Muscle layer of duodenum (tissue), 2 donors: Measurements from ENCODE around the gene ZIC1.

Experiments used
- H3K27ac ChIP-seq: one replicate; pipeline ENCODE4 v1.7.0; 2013; ENCODE audit warnings: mild to moderate bottlenecking, low read length
- H3K27me3 ChIP-seq: one replicate; pipeline ENCODE4 v1.7.0; 2013; ENCODE audit warnings: low read depth, mild to moderate bottlenecking, control low read depth, low read length
- H3K36me3 ChIP-seq, 2 donors: one replicate each; pipeline ENCODE4 v1.7.0; 2013; ENCODE audit warnings: low read length in 2 of 2, control low read depth in 1 of 2, mild to moderate bottlenecking in 1 of 2; ENCODE audit not compliant: insufficient read depth in 2 of 2, control insufficient read depth in 1 of 2
- H3K4me1 ChIP-seq, 2 donors: one replicate each; pipeline ENCODE4 v1.7.0; 2013; ENCODE audit warnings: low read length in 2 of 2, mild to moderate bottlenecking in 2 of 2, control low read depth in 1 of 2, moderate library complexity in 1 of 2; ENCODE audit not compliant: insufficient read depth in 2 of 2, control insufficient read depth in 1 of 2
- H3K4me3 ChIP-seq, 2 donors: one replicate each; pipeline ENCODE4 v1.7.0; 2013; ENCODE audit warnings: low read length in 2 of 2, low read depth in 1 of 2, mild to moderate bottlenecking in 1 of 2
- H3K9me3 ChIP-seq, 2 donors: one replicate each; pipeline ENCODE4 v1.7.0; 2013; ENCODE audit warnings: low read length in 2 of 2, control low read depth in 1 of 2, mild to moderate bottlenecking in 1 of 2; ENCODE audit not compliant: control insufficient read depth in 1 of 2
- donor health status: healthy.

Gene ZIC1

DNA sequence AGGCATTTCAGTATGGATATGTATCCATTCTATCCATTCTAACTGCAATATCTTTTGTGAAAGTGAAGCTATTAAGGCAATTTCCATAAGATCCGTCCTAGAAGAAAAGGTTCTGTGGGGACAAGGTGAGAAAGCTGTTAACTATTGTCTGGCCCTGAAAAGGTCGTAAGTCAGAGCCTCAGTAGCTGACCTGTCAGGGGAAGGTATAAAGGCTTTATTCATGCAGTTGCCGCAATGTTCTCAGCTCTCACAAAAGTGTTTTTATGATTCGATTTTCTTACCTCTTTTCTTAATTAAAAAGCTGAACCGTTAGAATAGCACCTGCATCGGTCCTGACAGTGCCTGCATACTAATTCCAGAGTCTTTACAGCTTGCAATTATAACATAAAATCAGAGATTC, 27.6 kb upstream of the ZIC1 start:
- H3K9me3 ChIP-seq: peaks cover 0 to 2% of the 10 kb centered on the region in 2 donors
- no peak overlapping the region for H3K4me3 ChIP-seq
- H3K27me3 ChIP-seq: peaks cover 61% of the 10 kb centered on the region
- H3K27ac ChIP-seq: no peak overlapping the region
- H3K36me3 ChIP-seq: no peaks in the 10 kb centered on the region
- no peaks in the 10 kb centered on the region for H3K4me1 ChIP-seq

DNA sequence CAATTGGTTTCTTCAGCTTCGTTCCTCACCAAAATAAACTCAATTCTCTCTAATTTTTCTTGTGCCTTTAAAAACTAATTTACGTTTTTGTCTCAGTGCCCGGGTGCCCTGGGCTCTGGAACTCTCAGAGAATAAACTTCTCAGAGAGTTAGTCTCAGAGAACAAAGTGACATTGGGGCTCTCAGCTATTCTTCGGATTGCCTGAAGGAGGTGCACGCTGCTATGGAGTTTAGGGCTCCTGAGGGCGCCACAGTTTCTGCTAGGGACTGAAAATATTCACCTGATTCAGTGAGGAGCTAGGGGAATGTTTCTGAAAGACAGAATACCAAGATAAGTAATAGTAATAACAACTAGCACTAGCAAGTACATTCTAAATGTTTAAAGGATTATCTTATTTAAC, 25.5 kb upstream of the ZIC1 start:
- Histone ChIP-seq H3K9me3 (no peaks in the 10 kb centered on the region), H3K4me1 (no peaks in the 10 kb centered on the region), H3K27ac (no peak overlapping the region), H3K27me3 (peaks cover 68% of the 10 kb centered on the region), H3K36me3 (no peaks in the 10 kb centered on the region), H3K4me3 (no peak overlapping the region)

DNA sequence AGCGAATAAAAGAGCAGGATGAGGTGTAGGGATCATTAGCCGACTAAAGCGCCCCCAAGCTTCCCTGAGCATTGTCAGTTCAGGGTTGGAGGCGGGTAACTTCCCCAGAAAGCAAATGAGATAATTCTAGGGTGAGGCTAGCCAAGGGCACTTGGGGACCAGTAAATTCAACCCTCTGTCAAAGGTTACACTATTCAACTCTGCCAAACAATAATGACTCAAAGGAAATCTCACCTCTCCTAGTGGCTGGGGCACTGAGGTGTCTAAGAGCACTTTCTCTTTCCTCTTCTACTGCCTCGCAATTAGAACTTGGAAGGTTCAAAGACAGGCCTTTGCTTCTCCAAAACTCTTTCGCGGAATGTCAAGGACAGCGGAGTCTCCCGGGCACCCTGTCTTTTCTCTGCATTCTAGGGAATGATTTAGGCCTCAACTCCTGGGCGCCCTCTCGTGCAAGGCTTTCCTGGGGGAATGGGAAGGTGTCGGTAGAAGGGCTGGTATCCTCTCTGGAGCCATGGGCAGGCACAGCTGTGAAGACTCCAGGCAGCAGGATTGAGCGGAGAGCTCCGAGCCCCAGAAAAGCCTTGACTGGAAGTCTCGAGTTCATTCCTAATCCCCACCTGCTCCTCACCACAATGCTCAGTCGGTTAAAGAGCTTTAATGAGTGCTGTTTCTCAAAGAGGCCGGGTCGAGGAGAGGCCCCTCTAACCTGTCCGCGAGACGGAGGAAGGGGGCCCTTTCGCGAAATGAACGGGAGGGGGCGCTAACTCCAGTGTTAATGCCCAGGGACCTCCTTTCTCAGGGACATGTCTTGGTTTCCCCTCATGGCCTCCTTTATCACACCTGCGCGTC, 24.7 kb upstream of the ZIC1 start:
- H3K9me3 ChIP-seq: no peaks in the 10 kb centered on the region
- H3K4me1 ChIP-seq: no peaks in the 10 kb centered on the region
- H3K4me3 ChIP-seq: no peak overlapping the region
- peaks cover 67% of the 10 kb centered on the region for H3K27me3 ChIP-seq
- H3K27ac ChIP-seq: no peak overlapping the region
- no peaks in the 10 kb centered on the region for H3K36me3 ChIP-seq

DNA sequence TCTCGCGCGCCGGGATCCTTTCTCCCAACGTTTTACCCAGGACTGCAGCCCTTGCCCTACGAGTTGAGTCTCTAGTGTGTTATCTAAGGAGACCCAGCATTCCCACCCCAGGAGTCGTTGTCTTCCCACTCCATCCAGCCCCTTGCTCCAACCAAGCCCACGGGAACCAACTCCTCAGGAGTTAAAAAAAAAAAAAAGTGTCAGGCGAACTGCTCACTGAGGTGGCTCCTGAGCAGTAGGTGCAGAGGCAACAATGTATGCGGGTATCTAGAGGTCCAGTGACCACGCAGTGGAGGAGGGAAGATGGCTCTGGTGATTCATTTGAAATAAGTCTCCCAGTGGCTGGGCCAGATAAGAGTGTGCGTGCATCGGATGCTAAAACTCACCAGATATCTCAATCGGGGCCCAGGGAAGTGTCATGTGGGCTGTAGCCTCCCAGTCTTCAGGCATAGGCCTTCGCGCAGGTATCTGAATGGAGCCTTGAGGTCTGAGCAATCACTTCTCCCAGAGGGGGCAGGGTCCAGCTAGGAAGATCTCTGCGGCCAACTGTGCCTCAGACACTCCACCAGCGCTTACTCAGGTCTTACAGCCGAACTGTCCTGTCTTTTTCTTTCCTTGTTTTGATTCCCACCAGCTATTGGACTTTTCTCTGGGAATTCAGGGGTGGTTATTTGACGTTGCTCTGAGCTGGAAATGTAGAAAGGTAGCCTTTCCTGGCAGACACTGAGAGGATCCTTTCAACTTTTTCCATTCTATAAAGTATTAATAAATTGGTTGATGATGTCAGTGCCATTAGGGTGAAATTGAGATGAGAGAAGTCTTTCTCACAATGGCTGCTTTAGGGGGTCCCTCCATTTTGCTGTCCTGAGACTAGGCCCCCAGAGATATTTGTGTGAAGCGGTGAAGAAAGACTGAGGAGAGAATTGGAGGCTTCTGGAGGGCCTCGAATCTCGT, 23.8 kb upstream of the ZIC1 start:
- H3K27me3 ChIP-seq: peaks cover 67% of the 10 kb centered on the region
- H3K36me3 ChIP-seq: no peaks in the 10 kb centered on the region
- no peaks in the 10 kb centered on the region for H3K9me3 ChIP-seq

DNA sequence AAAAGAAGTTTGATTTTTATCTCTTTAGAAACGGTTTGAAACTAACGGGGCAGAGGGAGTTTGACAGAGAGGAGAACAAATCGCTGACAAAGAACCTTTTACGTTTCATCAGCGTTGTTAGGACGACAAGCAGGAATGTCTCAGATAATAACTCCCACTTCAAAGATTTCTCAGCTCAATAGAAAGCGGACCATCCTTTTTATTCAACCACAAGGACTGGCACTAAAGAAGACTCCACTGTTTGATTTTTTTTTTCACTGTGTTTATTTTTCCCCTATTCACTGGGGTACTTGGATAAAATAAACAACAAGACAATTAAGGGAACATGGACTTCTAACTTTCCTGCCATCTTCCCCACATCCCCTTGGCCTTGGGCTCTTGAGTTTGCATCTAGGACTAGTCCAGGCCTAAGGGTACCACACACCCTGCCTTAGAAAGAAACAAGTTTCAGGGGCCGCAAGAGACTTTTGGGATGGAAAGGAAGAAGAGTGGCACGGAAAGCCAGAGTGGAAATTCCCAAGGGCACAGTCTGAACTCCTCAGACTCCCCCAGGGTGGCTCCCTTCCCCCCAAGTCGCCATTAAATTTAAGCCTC, 21.8 kb upstream of the ZIC1 start:
- H3K27ac ChIP-seq: no peak overlapping the region
- no peaks in the 10 kb centered on the region for H3K36me3 ChIP-seq
- no peaks in the 10 kb centered on the region for H3K9me3 ChIP-seq
- peaks cover 75% of the 10 kb centered on the region for H3K27me3 ChIP-seq
- peaks cover 0 to 15% of the 10 kb centered on the region in 2 donors for H3K4me1 ChIP-seq
- no peak overlapping the region for H3K4me3 ChIP-seq

More for the DNA sequence above, 23.8 kb upstream of the ZIC1 start:
- Histone ChIP-seq H3K27ac (no peak overlapping the region), H3K4me1 (no peaks in the 10 kb centered on the region), H3K4me3 (no peak overlapping the region)

DNA sequence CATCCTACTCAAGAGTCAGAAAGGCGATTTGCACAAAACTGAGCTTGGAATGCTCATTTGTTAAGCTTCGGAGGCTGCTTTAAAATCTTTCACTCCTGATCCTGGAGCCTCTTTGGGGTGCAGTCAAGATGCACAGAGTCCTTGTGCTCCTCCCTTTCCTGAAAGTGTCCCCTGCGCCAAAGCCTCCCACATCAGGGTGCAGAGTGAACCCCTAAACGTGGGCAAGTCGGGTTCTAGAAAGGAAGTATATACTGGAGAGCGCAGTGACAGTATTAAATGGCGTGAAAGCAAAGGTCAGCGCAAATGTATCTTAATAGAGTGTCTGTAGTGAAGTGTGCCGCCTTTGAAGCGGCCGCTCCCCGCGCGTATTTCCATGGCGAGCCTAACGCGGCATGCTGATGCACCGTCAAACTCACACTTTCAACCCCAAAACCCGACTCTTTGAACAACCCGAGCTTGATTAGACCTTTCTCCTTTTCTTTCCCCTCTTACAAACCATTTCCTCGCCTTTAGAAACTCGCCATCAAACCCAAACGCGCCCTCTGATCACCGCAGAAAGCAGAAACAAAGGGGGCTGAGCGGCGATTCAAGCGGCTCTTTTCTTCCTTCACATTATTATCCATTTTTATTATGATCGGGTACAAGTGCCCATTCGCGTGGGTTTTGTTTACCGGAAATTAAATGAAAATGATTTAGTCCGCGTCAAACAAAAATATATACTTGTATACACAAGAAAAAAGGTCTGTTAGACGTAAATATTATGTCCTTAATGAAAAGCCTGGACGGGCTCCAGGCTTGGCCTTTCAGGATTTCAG, 21.1 kb upstream of the ZIC1 start:
- Histone ChIP-seq H3K27ac (no peak overlapping the region), H3K27me3 (peaks cover 81% of the 10 kb centered on the region), H3K9me3 (no peaks in the 10 kb centered on the region)

DNA sequence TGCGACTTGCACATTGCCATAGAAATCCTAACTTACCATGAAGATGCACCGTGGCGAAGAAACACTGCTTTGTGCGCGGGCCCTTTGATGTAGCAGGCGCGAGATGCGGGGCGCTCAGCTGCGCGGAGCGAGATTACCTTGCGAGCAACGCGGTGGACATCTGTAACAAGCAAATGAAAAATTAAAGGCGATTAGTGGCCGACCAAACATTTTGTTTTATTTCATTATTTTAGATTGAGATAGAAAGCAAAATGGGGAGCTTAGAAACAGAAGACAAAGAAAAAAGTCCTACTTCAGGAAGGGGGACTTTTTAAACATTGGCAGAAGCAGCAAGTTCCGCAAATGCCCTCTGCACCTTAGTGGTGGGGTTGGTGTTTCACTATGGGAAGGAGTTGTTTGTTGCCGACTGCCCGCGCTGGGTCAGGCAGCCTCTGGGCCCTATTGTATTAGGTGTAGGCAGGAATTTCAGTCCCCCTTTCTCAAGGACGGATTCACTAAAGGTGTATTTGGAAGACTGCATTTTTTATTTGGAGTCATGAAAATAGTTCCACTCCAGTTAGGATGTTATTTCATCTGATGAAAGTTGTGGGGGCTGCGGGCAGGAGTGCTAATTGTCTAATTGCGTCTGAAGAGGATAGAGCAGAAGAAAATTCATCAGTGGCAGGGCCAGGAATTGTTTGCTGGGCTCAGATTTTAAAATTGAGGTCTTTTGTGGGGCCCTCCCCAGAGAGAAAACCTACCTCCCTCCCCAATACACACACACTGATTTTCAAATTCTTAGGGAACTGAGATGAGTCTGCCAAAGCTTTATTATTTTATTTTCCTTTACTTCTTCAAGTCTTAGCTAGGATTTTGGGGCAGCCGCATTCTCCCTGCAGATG, 20.2 kb upstream of the ZIC1 start:
- H3K4me1 ChIP-seq: peaks cover 0 to 31% of the 10 kb centered on the region in 2 donors

More for the DNA sequence above, 21.1 kb upstream of the ZIC1 start:
- H3K4me1 ChIP-seq: peaks cover 0 to 22% of the 10 kb centered on the region in 2 donors
- H3K4me3 ChIP-seq: no peak overlapping the region
- H3K36me3 ChIP-seq: no peaks in the 10 kb centered on the region

DNA sequence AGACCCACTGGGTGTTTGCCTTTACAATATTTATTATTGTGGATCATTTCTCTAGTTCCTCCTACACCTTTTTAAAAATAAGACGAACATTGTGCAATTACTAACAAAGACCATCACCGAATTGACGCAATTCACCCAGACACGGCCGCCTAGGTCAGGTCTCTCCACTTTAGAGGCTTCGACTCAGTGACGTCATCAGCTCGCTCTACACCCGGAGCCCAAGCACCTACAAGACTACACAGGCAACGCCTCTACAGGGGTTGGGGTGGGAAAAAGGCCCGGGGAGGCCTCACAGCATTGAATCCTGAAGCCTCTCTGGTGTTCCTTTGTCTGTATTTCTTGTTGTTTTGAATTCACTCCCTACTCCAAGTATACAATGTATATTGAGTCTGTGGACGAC, 19.4 kb upstream of the ZIC1 start:
- H3K4me1 ChIP-seq: peaks cover 0 to 33% of the 10 kb centered on the region in 2 donors
- H3K4me3 ChIP-seq: no peak overlapping the region
- H3K27me3 ChIP-seq: peaks cover 77% of the 10 kb centered on the region
- no peaks in the 10 kb centered on the region for H3K36me3 ChIP-seq
- H3K27ac ChIP-seq: no peak overlapping the region
- H3K9me3 ChIP-seq: no peaks in the 10 kb centered on the region

More for the DNA sequence above, 20.2 kb upstream of the ZIC1 start:
- Histone ChIP-seq H3K27ac (no peak overlapping the region), H3K27me3 (peaks cover 76% of the 10 kb centered on the region), H3K36me3 (no peaks in the 10 kb centered on the region), H3K4me3 (no peak overlapping the region), H3K9me3 (no peaks in the 10 kb centered on the region)

DNA sequence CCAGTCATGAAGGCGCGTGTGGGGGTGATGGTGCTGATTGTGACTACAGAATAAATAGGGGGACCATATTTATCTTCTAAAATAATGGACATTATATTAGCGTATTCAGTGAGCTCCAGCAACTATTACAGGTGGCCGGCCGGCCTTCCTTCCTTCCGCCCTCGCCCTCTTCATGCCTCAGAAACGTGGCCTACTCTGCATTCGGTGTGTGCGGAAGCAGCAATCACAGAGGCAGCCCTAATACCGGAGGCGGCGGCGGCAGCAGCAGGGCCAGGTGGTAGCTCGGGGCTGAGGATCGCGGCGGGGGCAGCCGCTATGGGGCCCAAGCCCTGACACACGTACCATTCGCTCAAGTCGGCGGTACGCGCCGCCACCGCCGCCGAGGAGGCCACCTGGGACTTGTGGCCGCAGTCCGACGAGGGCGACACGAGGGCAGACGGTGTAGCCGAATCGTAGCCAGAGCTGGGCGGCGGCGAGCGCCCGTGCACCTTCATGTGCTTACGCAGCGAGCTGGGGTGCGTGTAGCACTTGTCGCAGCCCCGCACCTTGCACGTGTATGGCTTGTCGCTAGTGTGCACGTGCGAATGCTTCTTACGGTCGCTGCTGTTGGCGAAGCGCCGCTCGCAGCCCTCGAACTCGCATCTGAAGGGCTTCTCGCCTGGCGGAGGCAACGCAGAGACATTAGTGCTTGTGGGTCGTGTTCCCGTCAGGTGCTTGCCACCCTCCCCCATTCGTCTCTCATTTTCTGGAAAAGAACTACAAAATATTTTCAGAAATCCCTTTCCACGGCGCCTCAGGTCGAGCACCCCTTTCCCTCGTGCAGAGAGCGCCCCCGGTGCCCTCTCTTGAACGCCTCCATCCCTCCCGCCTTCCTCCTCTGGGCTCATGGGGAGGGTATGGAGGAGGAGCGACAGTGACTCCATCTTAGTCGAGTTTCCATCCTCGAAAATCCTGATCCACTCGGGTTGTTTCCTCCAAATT, 18.3 kb upstream of the ZIC1 start:
- no peak overlapping the region for H3K4me3 ChIP-seq
- no peak overlapping the region for H3K27ac ChIP-seq
- peaks cover 79% of the 10 kb centered on the region for H3K27me3 ChIP-seq

More for the DNA sequence above, 18.3 kb upstream of the ZIC1 start:
- no peaks in the 10 kb centered on the region for H3K36me3 ChIP-seq
- no peaks in the 10 kb centered on the region for H3K9me3 ChIP-seq
- peaks cover 0 to 38% of the 10 kb centered on the region in 2 donors for H3K4me1 ChIP-seq
